Liver (tissue), 9 donors: ENCODE data around the gene FSD1. TPM values are rescaled to one million over a fixed set of nuclear protein-coding genes. Genes with fewer than 3 reads are reported as not detected.

ENCODE experiments used
- DNase-seq: peaks from one replicate; pipeline ENCODE4 v3.0.0-alpha.2; 2017; ENCODE audit warnings: low spot score
- H3K27ac ChIP-seq, 2 donors: one replicate each; pipeline ENCODE4 v1.7.0; 2013; ENCODE audit warnings: inconsistent platforms in 2 of 2, low read length in 2 of 2, control low read depth in 1 of 2, low read depth in 1 of 2, mild to moderate bottlenecking in 1 of 2
- H3K27me3 ChIP-seq, 4 donors: one replicate each; pipeline versions ENCODE4 v1.6.1 to v1.7.0; 2013; ENCODE audit warnings: low read length in 3 of 4, inconsistent platforms in 1 of 4, mild to moderate bottlenecking in 1 of 4, moderate library complexity in 1 of 4; ENCODE audit not compliant: control insufficient read depth in 4 of 4, insufficient read depth in 4 of 4
- H3K36me3 ChIP-seq, 4 donors: one replicate each; pipeline versions ENCODE4 v1.6.1 to v1.7.0; 2013; ENCODE audit warnings: low read length in 3 of 4, mild to moderate bottlenecking in 3 of 4, low read depth in 1 of 4, moderate library complexity in 1 of 4; ENCODE audit not compliant: control insufficient read depth in 4 of 4, insufficient read depth in 3 of 4
- H3K4me1 ChIP-seq, 4 donors: one replicate each; pipeline versions ENCODE4 v1.6.1 to v1.7.0; 2013; ENCODE audit warnings: low read length in 3 of 4, mild to moderate bottlenecking in 3 of 4, moderate library complexity in 1 of 4; ENCODE audit not compliant: control insufficient read depth in 4 of 4, insufficient read depth in 4 of 4
- H3K4me3 ChIP-seq, 3 donors: one replicate each; pipeline versions ENCODE4 v1.6.1 to v1.7.0; 2013; ENCODE audit warnings: low read length in 3 of 3, control low read depth in 1 of 3, low read depth in 1 of 3, mild to moderate bottlenecking in 1 of 3
- H3K9ac ChIP-seq, 2 donors: one replicate each; pipeline ENCODE4 v1.7.0; 2013; ENCODE audit warnings: low read length in 2 of 2, mild to moderate bottlenecking in 2 of 2, moderate library complexity in 2 of 2, control low read depth in 1 of 2, low read depth in 1 of 2
- H3K9me3 ChIP-seq, 4 donors: one replicate each; pipeline versions ENCODE4 v1.6.1 to v1.7.0; 2013; ENCODE audit warnings: low read length in 3 of 4; ENCODE audit not compliant: control insufficient read depth in 4 of 4
- EGR1 ChIP-seq, 2 donors: IDR thresholded peaks; 2 replicates each; pipeline ENCODE4 v1.6.1; 2016 to 2018; ENCODE audit warnings: antibody characterized with exemption in 2 of 2, low read depth in 2 of 2
- FOXA1 ChIP-seq: IDR thresholded peaks from 2 replicates; pipeline ENCODE4 v1.6.1; 2016; ENCODE audit warnings: antibody characterized with exemption
- FOXA2 ChIP-seq: IDR thresholded peaks from 2 replicates; pipeline ENCODE4 v1.6.1; 2016; ENCODE audit warnings: antibody characterized with exemption
- HNF4A ChIP-seq, 2 donors: conservative IDR thresholded peaks; 2 replicates each; pipeline ENCODE4 v1.6.1; 2016; ENCODE audit warnings: antibody characterized with exemption in 2 of 2, mild to moderate bottlenecking in 2 of 2
- HNF4G ChIP-seq: IDR thresholded peaks from 2 replicates; pipeline ENCODE4 v1.6.1; 2016; ENCODE audit warnings: antibody characterized with exemption
- JUND ChIP-seq, 2 donors: IDR thresholded peaks; 2 replicates each; pipeline ENCODE4 v1.6.1; 2016; ENCODE audit warnings: antibody characterized with exemption in 2 of 2
- RAD21 ChIP-seq, 2 donors: IDR thresholded peaks; 2 replicates each; pipeline ENCODE4 v1.6.1; 2016; ENCODE audit warnings: antibody characterized with exemption in 2 of 2, mild to moderate bottlenecking in 2 of 2
- REST ChIP-seq: IDR thresholded peaks from 2 replicates; pipeline ENCODE4 v1.6.1; 2016; ENCODE audit warnings: antibody characterized with exemption, mild to moderate bottlenecking
- RXRA ChIP-seq, 2 donors: IDR thresholded peaks; 2 replicates each; pipeline ENCODE4 v1.6.1; 2017 to 2018; ENCODE audit warnings: antibody characterized with exemption in 2 of 2, mild to moderate bottlenecking in 1 of 2
- WGBS: extraction: QIAGEN DNeasy Blood & Tissue Kit; methylation state at CpG from one replicate; pipeline ENCODE4 v1.1.7; 2013; 5-methylcytosine and 5-hydroxymethylcytosine counted together
- polyA plus RNA-seq, 2 donors: library from polyadenylated mRNA; stranded (reverse) in 1 of 2; unstranded in 1 of 2; fragments of 200-250 nt in 1 of 2; fragments of >200 nt in 1 of 2; fragmentation: Nextera tagmentation in 1 of 2; extraction: Ambion mirVana in 1 of 2; gene quantifications; one replicate each; pipeline versions ENCODE4 v1.2.1 to v1.2.3, GENCODE V29; 2013 to 2015
- total RNA-seq, 2 donors: library from RNA; depleted of rRNA; stranded (reverse); fragments of >200 nt; gene quantifications; one replicate each; pipeline ENCODE4 v1.2.3, GENCODE V29; 2014
- TF ChIP-seq, protein P1 (sequence below): IDR thresholded peaks from 2 replicates; pipeline ENCODE4 v1.6.1; 2016; ENCODE audit warnings: antibody characterized with exemption
- TF ChIP-seq, protein P2 (sequence below): IDR thresholded peaks from 2 replicates; pipeline ENCODE4 v1.6.1; 2016; ENCODE audit warnings: antibody characterized with exemption
- TF ChIP-seq, protein P3 (sequence below): IDR thresholded peaks from 2 replicates; pipeline ENCODE4 v1.6.1; 2016; ENCODE audit warnings: antibody characterized with exemption
- donor health status: healthy.
- donor health status: healthy.
- donor health status: healthy.
- donor health status: healthy.
- donor health status: healthy.

The FSD1 gene
- total RNA-seq = under 1 TPM in 1 of 2 donors, not detected in 1; 0.92 TPM
- under 1 TPM; 0.05 to 0.19 TPM for polyA plus RNA-seq

DNA sequence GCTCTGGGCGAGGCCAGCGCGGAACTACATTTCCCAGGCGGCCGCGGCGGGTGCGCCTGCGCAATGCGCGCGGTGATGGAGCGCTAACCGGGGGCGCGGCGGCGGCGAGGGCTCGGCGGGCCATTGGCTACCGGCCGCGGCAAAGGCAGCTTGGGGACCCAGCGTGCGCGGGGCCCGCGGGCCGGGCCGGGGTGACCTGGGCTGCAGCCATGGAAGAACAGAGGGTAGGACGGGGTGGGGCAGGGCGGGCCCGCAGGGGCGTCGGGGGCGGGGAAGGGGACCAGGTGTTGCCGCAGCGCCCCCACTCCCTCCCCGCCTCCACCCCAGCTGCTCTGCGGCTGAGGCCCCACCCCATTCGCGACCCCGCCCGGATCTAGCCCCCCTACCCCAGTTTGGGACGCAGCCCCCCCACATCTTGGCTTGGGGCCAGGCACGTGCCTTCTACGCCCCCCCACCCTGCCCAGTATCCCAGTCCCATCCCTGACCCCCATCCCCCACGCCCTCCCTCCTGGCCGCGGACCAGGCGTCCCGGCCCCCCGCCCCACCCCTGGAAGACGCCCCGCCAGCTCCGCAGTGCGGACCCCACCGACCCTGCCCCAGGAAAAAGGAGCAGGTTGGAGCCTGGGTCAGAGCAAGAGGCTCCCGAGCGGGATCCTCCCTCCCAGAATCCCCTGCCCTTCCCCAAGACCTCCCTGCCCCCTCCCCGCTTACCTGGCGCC lies at the start of gene FSD1:
TSS of gene FSD1 (plus strand) at position 61 of the 719 bp plus-strand sequence. CDS start at position 210, 149 bp downstream.
- WGBS = 12% methylated on average over 63 of the region's 63 CpGs
- Histone ChIP-seq H3K4me1 (no peaks in the 10 kb centered on the region), H3K9me3 (no peaks in the 10 kb centered on the region), H3K27ac (no peak within 1 kb of the TSS), H3K36me3 (no peaks in the 10 kb centered on the region), H3K9ac (no peak within 1 kb of the TSS), H3K27me3 (no peaks in the 10 kb centered on the region), H3K4me3 (no peak within 1 kb of the TSS)
- TF ChIP-seq, protein P1, sequence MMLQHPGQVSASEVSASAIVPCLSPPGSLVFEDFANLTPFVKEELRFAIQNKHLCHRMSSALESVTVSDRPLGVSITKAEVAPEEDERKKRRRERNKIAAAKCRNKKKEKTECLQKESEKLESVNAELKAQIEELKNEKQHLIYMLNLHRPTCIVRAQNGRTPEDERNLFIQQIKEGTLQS = no peak
- TF ChIP-seq HNF4G (no peak), EGR1 (IDR thresholded peaks at IDR 0.05; ENCODE audit: low read depth in 2 of 2) (no peak), RAD21 (IDR thresholded peaks at IDR 0.05) (no peak), REST (no peak), JUND (IDR thresholded peaks at IDR 0.05) (no peak)
- TF ChIP-seq, protein P2, sequence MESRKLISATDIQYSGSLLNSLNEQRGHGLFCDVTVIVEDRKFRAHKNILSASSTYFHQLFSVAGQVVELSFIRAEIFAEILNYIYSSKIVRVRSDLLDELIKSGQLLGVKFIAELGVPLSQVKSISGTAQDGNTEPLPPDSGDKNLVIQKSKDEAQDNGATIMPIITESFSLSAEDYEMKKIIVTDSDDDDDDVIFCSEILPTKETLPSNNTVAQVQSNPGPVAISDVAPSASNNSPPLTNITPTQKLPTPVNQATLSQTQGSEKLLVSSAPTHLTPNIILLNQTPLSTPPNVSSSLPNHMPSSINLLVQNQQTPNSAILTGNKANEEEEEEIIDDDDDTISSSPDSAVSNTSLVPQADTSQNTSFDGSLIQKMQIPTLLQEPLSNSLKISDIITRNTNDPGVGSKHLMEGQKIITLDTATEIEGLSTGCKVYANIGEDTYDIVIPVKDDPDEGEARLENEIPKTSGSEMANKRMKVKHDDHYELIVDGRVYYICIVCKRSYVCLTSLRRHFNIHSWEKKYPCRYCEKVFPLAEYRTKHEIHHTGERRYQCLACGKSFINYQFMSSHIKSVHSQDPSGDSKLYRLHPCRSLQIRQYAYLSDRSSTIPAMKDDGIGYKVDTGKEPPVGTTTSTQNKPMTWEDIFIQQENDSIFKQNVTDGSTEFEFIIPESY = no peak
- no peak for DNase-seq

DNA sequence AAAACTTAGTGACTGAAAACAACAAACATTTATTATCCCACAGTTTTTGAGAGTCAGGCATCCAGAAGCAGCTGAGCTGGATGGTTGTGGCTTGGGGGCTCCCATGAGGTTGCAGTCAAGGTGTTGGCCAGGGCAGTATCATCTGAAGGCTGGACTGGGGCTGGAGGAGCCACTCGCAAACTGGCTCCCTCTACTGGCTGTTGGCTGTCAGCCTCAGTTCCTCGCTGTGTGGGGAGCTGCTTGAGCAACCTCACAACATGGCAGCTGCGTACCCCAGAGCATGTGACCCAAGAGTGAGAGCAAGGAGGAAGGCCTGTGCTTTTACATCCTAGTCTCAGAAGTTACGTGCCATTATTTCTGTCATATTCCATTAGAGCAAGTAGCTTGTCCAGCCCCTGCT lies 47.8 kb upstream of the FSD1 start:
- H3K9ac ChIP-seq = no peak overlapping the region
- H3K36me3 ChIP-seq = peaks cover 30 to 70% (median 43%) of the 10 kb centered on the region in 4 donors
- H3K4me3 ChIP-seq = no peak overlapping the region
- no peak for DNase-seq
- no peaks in the 10 kb centered on the region for H3K27me3 ChIP-seq
- TF ChIP-seq, protein P1 = no peak
- TF ChIP-seq FOXA2 (no peak), HNF4A (conservative IDR thresholded peaks at IDR 0.05) (no peak), JUND (IDR thresholded peaks at IDR 0.05) (no peak), EGR1 (IDR thresholded peaks at IDR 0.05; ENCODE audit: low read depth in 2 of 2) (no peak), RAD21 (IDR thresholded peaks at IDR 0.05) (no peak), RXRA (IDR thresholded peaks at IDR 0.05) (no peak), REST (no peak), FOXA1 (no peak)
- TF ChIP-seq, protein P3, sequence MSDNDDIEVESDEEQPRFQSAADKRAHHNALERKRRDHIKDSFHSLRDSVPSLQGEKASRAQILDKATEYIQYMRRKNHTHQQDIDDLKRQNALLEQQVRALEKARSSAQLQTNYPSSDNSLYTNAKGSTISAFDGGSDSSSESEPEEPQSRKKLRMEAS = no peak
- TF ChIP-seq, protein P2 = no peak
- no peaks in the 10 kb centered on the region for H3K4me1 ChIP-seq
- H3K9me3 ChIP-seq = peaks cover 0 to 8% (median 2%) of the 10 kb centered on the region in 4 donors
- 99% methylated on average over 4 of the region's 4 CpGs for WGBS
- no peak overlapping the region for H3K27ac ChIP-seq
